GM18873 (cell line): ENCODE data around the gene MRPS34.
"Not testable (repeated sequence)": the region's sequence is repeated elsewhere in the genome, so short reads cannot be mapped to it uniquely, and the experiment has no call there.

Experiments
- ATAC-seq: cut with Tn5 transposase; IDR thresholded peaks from one replicate; pipeline ENCODE4 v1.9.1; 2021; ENCODE audit warnings: mild to moderate bottlenecking, moderate library complexity, moderate number of reproducible peaks; ENCODE audit not compliant: unreplicated experiment, low FRiP score

MRPS34 gene

DNA sequence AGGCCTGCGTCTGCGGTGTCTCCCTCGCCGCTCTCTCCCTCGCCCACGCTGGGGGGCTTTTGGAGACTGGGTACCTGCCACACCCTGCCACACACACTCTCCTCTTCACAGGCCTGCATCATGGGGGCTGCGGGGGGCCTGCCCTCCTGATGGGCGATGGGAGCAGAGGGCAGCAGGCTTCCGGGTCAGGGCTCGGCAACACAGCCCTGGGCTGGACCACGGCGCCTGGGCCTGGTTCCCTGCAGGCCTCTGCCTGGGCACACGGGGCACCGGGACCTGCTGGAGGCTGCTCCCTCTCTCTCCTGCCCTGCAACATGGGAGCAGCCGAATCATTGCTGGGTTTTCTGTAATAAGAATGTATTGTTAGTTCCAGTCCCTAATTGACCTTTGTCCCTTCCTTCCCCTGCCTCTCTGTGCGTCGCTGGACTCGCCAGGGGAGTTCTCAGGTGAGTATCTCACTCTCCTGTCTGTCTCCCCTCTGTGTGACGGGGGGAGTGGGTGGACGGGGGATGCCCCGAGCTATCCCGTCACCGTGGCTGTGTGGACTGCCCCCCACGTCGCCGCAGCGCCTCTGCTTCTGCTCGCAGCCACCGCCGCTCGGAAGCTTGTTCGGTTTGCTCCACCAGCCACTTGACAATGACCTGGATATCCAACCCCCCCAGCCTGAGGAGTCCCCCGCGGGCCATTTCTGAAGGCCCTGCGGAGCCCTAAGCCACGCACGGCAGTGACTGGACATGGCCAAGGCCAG, 15.0 kb downstream of the MRPS34 start:
- no peak for ATAC-seq

DNA sequence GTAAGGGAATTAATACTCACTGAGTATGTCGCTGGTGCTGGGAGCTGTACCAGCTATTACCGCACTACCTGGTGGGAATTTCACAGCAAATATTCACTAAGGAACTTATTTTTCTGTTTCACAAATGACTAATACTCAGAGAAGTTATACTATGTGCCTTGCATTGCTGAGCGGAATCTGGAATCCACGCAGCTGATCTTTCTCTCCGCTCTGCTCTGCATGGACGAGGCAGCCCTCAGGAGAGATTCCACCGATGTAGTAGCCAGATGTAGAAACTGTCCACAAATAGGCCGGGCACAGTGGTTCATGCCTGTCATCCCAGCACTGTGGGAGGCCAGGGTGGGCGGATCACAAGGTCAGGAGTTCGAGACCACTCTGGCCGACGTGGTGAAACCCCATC, 18.7 kb downstream of the MRPS34 start:
- no peak for ATAC-seq

DNA sequence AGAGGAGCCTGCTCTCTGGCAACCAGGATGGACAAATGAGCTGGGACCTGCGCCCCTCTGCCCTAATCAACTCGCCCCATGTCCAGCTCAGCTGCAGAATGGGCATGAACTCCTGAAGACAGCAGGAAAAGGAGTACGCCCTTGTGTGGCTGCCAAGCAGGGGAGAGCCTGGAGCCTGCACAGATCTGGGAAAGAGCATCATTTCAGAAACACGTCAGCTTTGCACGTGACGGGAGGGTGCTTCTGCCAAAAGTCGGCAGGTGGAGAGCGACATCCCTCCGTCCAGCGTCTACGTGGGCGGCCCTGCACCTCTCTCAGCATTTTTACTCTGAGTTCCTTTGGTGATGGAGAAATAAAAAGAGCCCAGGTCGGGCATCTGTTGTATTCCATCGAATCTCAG, 20.1 kb downstream of the MRPS34 start:
- ATAC-seq = no peak

DNA sequence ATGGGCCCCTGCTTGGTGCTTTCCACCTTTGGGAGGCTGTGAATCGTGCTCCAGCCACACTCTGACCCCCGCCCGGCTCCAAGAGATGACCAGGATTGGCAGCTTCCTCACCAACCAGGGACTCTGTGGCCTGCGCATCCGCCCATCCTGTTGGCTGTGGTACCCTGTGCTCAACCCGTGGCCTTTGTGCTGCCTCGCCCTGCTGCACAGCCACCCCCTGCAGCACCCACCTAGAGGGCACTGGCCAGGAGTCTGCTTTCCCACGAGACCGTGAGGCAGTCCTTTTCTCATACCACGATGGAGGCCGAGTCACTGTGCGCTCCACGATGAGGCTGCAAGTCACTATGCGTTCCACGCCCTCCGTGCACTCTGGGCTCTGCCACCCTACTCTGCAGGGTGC, 21.0 kb downstream of the MRPS34 start:
- no peak for ATAC-seq

DNA sequence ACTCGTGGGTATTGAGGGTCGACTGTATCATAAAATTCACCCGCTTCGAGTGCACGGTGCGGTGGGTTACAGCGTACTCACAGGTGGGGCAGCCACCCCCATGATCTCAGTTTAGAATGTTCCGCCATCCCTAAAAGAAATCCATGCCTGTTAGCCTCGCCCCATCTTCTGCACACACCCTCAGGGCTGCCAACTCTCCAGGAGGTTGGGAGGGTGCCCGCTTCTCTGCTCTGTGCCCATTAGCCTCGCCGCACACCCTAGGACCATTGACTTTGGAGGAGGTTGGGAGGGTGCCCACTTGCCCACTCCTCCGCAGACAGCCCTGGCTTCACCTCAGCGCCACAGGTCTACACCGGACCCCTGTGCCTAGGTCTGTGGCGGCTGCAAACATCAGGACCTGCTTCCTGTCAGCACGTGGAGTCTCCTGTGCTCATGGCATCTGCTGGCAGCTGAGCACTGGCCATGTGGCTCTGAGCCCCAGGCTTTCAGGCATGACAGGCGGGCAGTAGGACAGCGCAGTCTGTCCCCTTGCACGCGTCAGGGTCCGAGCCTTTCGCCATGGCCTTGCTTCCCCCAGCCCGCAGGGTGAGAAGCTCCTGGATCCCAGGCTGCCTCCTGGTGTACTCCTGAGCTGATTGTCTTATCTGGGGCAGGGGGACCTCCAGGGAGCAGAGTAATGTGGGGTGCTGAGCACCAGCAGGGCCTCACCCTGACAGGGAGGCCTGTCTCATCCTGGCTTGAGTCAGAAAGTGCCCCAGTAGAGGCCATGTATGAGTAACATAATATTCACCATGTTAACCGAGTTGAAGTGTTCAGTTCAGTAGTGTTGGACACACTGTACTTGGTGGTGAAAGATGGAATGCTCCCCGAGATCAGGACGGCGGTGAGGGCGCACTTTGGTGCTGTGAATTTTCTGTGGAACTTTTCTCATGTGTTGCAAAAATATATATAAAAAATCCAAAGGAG, 23.5 kb downstream of the MRPS34 start:
- no peak for ATAC-seq

DNA sequence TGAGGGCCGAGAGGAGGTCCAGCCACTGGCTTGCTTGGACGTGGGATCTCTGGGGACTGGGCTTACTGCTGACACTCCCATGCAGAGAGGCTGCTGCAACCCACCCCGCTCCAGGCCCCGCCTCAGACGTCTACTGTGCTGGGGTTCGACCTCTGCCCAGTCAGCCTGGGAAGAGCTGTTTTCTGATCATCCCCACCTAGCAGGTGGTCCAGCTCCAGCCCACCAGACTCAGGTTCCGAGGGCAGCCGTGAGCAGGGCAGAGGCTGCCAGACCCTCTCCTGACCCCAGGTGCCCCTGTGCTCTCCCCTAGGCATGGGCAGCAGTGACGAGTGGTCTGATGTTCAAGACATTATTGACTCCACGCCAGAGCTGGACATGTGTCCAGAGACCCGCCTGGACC, 25.0 kb downstream of the MRPS34 start:
- no peak for ATAC-seq

DNA sequence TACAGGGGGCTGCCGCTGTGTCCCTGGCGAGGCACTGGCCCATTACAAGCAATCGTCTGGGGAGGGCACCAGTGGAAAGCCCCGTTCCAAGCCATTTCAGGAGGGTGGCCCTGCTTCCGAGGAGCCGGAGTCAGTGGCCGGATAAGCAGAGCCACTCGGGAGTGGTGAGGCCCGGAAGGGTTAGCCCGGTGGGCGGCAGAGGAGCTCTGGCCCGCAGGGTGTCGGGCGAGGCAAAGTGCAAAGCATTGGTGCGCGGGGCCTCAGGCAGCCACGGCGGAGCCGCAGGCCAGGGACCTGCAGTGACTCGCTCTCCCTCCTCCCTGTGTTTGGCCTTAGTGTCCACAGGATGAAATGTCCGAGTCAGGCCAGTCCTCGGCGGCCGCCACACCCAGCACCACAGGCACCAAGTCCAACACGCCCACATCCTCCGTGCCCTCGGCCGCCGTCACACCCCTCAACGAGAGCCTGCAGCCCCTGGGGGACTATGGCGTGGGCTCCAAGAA, 26.2 kb downstream of the MRPS34 start:
- no peak for ATAC-seq

DNA sequence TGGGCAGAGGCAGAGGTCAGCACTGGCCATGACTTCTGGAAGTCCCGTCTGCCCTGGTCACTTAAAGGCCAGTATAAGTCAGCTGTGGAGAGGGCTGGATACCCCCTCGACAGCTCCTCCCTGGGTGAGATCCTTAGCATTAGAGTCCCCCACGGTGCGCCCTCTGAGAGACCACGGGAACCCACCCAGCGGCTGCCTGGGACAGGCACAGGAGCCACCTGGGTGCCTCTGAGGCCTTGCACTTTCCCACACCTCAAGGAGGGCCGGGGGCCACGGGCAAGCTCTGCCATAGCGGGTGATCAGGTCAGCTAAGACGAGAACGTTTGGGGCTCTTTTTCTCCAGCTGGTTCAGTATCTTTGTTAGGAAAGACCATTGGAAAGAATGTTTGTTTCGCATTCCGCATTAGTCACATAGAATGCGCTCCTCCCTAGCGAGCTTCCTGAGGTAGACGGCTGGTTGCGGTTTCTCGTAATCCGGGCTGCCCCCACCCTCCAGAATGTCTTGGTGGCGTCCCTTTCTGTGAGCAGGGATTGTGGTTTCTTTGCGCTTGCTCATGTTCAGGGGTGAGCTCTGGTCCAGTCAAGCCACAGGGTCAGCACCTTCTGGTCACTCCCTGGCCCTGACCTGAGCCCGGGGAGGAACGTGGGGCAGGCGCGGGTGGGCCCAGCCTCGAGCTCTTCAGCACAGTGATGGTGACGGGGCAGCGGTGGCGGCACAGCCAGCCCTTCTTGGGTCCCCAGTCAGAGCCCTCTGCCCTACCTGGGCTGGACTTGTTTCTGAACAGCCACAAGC, 26.8 kb downstream of the MRPS34 start:
- no peak for ATAC-seq

DNA sequence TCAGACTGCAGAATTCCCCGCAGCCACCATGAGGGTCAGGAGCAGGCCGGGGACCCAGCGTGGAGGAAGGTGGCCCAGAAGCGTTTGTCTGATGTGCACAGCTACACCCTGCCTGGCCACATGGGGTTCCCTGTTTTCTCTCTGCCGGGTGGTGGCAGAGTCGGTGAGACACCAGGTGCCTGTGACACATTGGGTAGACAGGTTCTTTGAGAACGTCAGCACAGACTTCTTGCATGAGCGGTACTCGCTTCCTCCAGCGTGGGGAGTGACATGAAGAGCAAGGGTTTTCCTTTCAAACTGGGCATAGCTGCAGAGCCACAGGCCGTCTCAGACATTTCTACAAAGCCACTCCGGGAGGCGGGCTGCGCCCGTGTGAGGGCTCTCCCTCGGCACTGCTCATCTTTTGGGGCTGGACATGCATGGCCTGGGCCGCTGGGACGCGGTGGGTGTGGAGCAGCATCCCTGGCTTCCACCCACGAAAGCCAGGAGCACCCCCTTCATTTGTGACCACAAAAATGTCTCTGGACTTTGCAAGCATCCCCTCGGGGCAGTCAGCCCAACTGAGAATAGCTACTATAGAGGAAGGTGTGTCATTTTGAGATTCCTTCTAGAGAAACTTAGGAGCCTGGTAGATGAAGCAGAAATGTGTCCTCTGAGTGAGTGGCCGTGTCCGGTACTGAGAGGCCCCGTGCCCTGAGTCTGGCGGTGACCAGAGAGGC, 27.6 kb downstream of the MRPS34 start:
- ATAC-seq = no peak

DNA sequence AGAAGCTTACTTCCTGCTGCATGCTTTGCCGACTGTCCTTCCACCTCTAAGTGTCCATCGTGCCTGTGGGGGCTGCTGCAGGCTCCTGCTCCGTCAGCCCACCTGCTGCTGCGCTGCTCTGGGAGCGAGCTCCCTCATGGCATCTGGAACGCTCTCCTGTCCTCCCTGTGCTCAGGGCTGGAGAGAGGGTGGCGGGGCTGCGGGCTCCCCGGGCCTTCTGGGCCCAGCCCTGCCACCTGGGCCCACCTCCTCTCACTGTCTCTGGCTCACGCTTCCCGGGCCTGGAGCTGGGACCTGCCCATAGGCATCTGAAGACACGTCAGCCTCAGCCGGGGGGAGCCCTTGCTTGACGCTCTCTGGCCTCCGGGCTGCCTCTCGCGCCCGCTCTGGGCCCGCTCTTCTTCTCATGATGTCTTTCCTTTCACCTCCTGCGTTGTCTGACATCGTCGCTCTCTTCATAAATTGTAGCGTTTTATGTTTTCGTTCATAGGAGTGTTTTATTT, 28.5 kb downstream of the MRPS34 start:
- no peak for ATAC-seq

DNA sequence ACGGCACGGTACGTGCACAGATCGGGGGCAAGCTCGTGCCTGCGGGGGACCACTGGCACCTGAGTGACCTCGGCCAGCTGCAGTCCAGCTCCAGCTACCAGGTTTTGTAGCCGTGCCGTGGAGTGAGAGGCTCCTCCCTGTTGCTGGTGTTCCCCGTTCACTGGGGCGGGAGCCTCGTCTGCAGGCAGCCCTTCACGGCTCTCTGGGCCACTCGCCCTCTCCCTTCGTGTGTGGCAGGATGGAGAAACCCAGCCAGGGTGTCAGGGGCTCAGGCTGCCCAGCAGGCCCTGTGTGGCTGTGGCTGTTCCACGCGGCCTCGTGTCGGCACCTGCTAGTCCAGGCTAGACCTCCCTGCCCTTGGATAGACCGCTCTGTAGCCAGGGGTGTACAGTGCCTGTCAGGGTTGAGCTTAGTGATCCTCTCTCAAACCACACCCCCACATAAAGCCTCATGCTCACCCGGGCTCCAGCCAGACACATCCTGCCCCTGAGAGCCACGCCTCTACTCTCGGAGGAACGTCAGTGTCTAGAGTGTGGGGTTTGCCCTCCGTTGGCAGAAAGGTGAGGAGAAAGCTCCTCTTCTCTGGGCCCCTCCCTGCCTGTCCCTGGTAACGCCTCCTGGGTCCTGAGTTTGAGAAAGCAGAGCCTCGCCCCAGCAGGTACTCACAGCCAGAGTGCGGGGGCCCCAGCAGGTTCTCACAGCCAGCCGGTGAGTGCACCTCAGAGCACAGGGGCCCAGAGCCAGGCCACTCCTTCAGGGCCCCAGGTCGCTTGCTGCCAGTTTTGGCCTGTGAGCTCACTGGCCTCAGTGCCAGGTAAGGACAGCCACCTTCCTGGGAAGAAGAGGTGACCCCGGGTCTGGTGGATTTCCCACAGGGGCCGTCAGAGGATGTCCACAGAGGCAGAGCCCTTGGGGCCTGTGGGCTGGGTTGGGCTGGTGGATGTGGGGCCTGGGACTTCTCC, 29.3 kb downstream of the MRPS34 start:
- no peak for ATAC-seq

DNA sequence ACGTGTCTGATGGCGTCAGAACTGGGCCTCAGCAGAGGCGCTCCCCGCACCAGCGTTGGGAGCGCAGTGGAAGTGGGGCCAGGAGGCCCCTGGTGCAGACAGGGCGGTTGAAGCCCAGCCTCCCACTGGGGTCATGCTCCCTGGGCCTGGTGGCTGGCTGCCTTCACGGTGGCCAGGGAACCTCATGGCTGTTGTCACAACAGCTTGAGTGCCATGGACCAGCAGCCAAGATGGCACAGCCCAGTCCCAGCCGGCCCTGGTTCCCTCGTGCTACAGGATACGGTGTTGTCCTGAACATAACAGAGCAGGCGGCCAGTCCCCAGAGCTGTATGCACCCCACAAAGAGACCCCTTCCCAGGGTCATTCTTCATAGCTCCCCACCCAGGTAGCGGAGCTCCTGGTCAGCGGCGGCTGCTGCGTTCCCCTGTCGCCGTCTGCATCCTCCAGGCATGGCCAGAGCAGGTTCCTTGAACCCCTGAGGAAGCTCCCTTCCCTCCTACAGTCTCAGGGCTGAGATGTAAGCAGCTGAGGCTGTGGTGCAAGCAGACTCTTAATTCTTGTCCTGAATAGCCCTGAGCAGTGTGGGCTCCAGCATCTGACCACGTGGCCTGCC, 31.3 kb downstream of the MRPS34 start:
- ATAC-seq = no peak

DNA sequence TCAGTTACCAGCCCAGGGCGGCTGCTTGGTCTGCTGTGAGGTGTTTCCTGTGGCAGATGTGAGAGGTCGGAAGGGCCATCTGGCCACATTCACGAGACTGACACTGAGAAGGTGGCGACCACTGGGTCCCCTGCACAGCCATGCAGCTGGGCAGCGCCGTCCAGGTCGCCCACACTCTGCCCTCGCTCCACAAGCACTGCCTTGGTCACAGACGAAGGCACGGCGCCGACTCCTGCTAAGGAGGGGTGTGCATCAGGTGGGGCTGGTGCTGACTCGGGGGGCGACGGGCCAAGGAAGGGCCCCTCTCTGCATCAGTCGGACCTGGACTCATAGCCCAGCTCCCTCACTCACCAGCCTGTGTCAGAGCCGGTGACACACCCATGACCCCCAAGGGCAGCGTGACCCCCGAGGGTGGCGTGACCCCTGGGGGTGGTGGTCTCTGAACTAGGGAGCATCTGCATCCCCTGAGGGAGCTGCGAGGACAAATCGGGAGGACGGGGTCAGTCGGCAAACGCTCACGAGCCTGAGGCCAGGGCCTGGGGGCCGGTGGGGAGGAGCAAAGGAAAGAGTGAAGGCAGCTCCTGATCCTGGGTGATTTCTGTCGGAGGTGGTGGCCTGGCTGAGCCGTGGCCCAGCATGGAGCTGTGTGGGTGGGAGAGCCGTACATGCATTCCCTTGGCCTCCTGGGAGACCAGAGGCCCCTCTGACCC, 32.0 kb downstream of the MRPS34 start:
- no peak for ATAC-seq

DNA sequence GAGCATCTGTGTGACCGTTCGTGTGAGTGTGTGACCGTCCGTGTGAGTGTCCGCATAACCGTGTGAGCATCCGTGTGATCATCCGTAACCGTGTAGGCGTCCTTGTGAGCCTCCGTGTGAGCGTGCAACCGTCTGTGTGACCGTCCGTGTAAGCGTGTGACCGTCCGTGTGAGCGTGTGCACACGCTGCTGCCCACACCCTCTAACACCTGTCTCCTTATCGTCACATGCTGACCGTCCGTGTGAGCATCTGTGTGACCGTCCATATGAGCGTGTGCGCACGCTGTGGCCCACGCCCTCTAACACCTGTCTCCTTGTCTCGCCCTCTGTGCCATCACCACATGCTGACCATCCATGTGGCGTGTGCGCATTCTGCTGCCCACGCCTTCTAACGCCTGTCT, 32.7 kb downstream of the MRPS34 start:
- ATAC-seq = no peak

DNA sequence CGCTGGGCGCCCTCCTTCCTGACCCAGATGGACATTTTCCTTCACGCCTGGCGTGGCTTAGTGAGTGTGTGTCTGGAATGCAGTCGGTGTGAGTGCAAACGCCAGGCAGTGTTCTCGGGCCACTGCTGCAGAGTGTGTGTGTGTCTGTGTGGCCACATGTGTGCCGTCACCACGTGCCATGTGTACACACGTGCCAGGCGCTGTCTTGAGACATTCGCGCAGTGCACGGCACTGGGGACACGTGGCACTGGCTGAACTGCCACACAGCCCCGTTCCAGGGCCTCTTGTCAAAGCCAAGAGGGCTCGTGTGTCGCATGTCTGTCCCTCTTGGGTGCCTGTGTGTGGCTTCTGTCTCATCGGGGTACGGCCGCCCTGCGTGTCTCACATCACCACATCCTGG, 38.1 kb downstream of the MRPS34 start:
- ATAC-seq = no peak

DNA sequence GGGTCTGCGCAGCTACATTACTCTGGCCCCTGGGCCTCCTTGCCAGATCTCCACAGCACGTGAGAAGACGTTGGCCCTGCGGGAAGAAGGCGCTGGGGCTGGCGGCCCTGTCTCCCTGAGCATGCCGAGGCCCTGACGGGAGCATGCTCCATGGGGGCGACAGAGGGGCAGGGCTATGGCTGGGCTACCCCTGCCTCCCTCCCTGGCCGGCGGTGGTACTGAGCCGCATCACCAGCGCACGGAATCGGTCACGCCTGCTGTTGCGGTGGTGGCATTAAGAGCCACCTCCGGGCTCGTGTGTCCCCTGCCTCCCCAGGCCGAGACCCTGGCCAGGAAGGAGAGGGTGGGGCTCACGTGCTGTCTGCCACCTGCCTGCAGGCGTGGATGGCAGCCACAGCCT, 38.8 kb downstream of the MRPS34 start:
- no peak for ATAC-seq

DNA sequence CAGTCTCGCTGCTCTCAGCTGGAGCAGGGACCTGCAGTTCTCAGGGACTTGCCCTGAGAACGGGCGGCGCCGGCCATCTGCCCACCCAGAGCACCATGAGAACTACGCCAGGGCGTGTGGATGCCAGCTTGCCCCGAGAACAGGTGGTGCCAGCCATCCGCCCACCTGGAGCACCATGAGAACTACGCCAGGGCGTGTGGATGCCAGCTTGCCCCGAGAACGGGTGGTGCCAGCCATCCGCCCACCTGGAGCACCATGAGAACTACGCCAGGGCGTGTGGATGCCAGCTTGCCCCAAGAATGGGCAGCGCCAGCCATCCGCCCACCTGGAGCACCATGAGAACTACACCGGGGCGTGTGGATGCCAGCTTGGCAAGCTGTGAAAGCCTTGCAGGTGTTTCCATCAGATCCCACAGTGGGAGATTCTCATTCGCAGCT, 40.4 kb downstream of the MRPS34 start:
- ATAC-seq = not testable (repeated sequence)

DNA sequence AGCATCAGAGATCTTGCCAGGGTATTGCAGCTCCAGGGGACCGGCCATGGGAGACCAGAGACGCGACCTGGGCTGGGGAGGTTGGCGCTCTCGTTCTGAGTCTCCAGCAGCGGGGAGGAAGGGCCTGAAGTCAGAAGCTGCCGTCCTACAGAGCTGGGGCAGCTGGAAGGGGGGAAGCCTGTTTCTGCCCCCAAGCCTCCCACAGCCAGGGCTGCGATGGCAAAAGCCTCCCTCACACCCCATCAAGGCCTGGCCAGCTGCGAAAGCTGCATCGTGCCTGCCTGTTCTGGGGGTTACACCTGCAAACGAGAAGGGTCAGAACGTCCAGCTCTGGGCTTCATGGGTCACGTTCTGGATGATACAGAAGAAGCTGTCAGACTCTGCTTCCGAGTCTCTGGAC, 40.9 kb downstream of the MRPS34 start:
- no peak for ATAC-seq
